Neural cell (in vitro differentiated cells): ENCODE data around the gene TXNDC2. TPM values are rescaled to one million over a fixed set of nuclear protein-coding genes. Genes with fewer than 3 reads are reported as not detected.

Source experiments
- H2AFZ ChIP-seq: fragments of 200-600, 300-800 bp; sonication (generic), shearing (Covaris generic); 2 replicates; pipeline ENCODE4 v1.6.0; 2014; ENCODE audit warnings: low read depth, mild to moderate bottlenecking, antibody characterized with exemption, low read length, moderate library complexity
- H3F3A ChIP-seq: fragments of 200-600 bp; shearing (Covaris generic); 2 replicates; pipeline ENCODE4 v1.6.1; 2016; ENCODE audit warnings: mild to moderate bottlenecking, moderate library complexity, mixed read lengths, antibody characterized with exemption, low read length; ENCODE audit not compliant: insufficient read depth, poor library complexity, severe bottlenecking
- H3K27ac ChIP-seq: fragments of 200-600, 300-800 bp; sonication (generic), shearing (Covaris generic); 2 replicates; pipeline ENCODE4 v1.5.1; 2014; ENCODE audit warnings: mild to moderate bottlenecking, low read length, moderate library complexity
- H3K27me3 ChIP-seq: fragments of 300-800, 200-600 bp; sonication (generic), shearing (Covaris generic); 2 replicates; pipeline ENCODE4 v1.6.0; 2014; ENCODE audit warnings: mild to moderate bottlenecking, low read depth, low read length, moderate library complexity; ENCODE audit not compliant: insufficient read depth
- H3K36me3 ChIP-seq: fragments of 300-800, 200-600 bp; sonication (generic), shearing (Covaris generic); 2 replicates; pipeline ENCODE4 v1.5.1; 2014; ENCODE audit warnings: mild to moderate bottlenecking, antibody characterized with exemption, low read length, moderate library complexity; ENCODE audit not compliant: insufficient read depth
- H3K4me2 ChIP-seq: fragments of 300-800, 200-600 bp; sonication (generic), shearing (Covaris generic); 2 replicates; pipeline ENCODE4 v1.6.0; 2014; ENCODE audit warnings: mild to moderate bottlenecking, low read length
- H3K4me3 ChIP-seq: fragments of 300-800, 200-600 bp; sonication (generic), shearing (Covaris generic); 2 replicates; pipeline ENCODE4 v1.5.1; 2014; ENCODE audit warnings: mild to moderate bottlenecking, low read length, moderate library complexity
- H3K79me2 ChIP-seq: fragments of 200-600 bp; shearing (Covaris generic); replicated peaks from 2 replicates; pipeline ENCODE4 v1.6.0; 2014; ENCODE audit warnings: mild to moderate bottlenecking, low read length, moderate library complexity; ENCODE audit not compliant: insufficient read depth
- H3K9ac ChIP-seq: fragments of 300-800, 200-600 bp; sonication (generic), shearing (Covaris generic); 2 replicates; pipeline ENCODE4 v1.6.1; 2016; ENCODE audit warnings: mild to moderate bottlenecking, low read length, mixed read lengths
- H3K9me2 ChIP-seq: fragments of 200-600 bp; shearing (Covaris generic); 2 replicates; pipeline ENCODE4 v1.6.1; 2016; ENCODE audit warnings: mild to moderate bottlenecking, low read length, mixed read lengths; ENCODE audit not compliant: insufficient read depth
- H3K9me3 ChIP-seq: fragments of 200-600, 300-800 bp; sonication (generic), shearing (Covaris generic); 2 replicates; pipeline ENCODE4 v1.6.1; 2016; ENCODE audit warnings: mild to moderate bottlenecking, mixed run types, low read length, moderate library complexity, mixed read lengths
- H4K20me1 ChIP-seq: fragments of 200-600 bp; shearing (Covaris generic); 2 replicates; pipeline ENCODE4 v1.6.1; 2016; ENCODE audit warnings: mild to moderate bottlenecking, mixed run types; ENCODE audit not compliant: insufficient read depth
- EP300 ChIP-seq: fragments of 450-650 bp; conservative IDR thresholded peaks from 2 replicates; pipeline ENCODE4 v1.6.1; 2014; ENCODE audit warnings: antibody characterized with exemption, mild to moderate bottlenecking, moderate library complexity; ENCODE audit not compliant: poor library complexity, severe bottlenecking
- EZH2 ChIP-seq: fragments of 200-600, 300-800 bp; shearing (Covaris generic), sonication (generic); IDR thresholded peaks from 2 replicates; pipeline ENCODE4 v1.6.1; 2014; ENCODE audit warnings: antibody characterized with exemption, low read length, borderline replicate concordance, mild to moderate bottlenecking; ENCODE audit not compliant: insufficient read depth, poor library complexity, severe bottlenecking
- MXI1 ChIP-seq: fragments of 450-650 bp; conservative IDR thresholded peaks from 2 replicates; pipeline ENCODE4 v1.6.1; 2014; ENCODE audit warnings: antibody characterized with exemption, mild to moderate bottlenecking; ENCODE audit not compliant: poor library complexity, severe bottlenecking
- POLR2AphosphoS5 ChIP-seq: IDR thresholded peaks from 2 replicates; pipeline ENCODE4 v1.6.1; 2012
- RAD21 ChIP-seq: fragments of 450-650 bp; conservative IDR thresholded peaks from 2 replicates; pipeline ENCODE4 v1.6.1; 2014; ENCODE audit warnings: antibody characterized with exemption, mild to moderate bottlenecking, moderate library complexity
- SMC3 ChIP-seq: fragments of 450-650 bp; conservative IDR thresholded peaks from 2 replicates; pipeline ENCODE4 v1.6.1; 2014; ENCODE audit warnings: antibody characterized with exemption, mild to moderate bottlenecking, moderate library complexity; ENCODE audit not compliant: poor library complexity
- TAF1 ChIP-seq: IDR thresholded peaks from 2 replicates; pipeline ENCODE4 v1.6.1; 2012; ENCODE audit warnings: low read depth
- polyA plus RNA-seq: library from polyadenylated mRNA; depleted of rRNA; stranded (reverse); fragments of >200 nt; gene quantifications from 2 replicates; pipeline ENCODE4 v1.2.3, GENCODE V29; 2014
- TF ChIP-seq, protein P1 (sequence below): fragments of 450-650 bp; IDR thresholded peaks from 2 replicates; pipeline ENCODE4 v1.5.1; 2014; ENCODE audit warnings: antibody characterized with exemption, mild to moderate bottlenecking, moderate library complexity; ENCODE audit not compliant: poor library complexity, severe bottlenecking
- TF ChIP-seq, protein P2 (sequence below): IDR thresholded peaks from 2 replicates; pipeline ENCODE4 v1.6.1; 2012; ENCODE audit warnings: borderline replicate concordance

Gene TXNDC2
- polyA plus RNA-seq, 1 donor from 2014 or later = 0.41 TPM

DNA sequence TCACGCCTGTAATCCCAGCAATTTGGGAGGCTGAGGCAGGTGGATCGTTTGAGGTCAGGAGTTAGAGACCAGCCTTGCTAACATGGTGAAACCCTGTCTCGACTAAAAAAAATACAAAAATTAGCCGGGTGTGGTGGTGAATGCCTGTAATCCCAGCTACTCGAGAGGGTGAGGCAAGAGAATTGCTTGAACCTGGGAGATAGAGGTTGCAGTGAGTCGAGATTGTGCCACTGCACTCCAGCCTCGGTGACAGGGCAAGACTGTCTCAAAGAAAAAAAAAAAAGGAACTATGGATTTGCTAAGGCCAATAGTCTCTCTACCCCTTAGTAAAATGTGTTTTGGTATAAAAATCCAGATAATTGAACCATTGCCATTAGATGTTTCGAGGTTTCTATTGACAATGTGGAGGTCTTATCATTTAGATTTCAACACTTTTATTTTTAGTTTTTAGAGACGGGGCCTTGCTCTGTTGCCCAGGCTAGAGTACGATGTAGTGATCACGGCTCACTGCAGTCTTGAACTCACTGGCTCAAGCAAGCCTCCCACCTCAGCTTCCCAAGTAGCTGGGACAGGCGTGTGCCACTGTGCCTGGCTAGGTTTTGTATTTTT, 1.1 kb upstream of the TXNDC2 start:
- Histone ChIP-seq H3F3A (no peaks in the 10 kb centered on the region), H3K4me3 (no peak overlapping the region), H3K36me3 (no peaks in the 10 kb centered on the region), H3K27ac (no peak overlapping the region), H3K79me2 (no peaks in the 10 kb centered on the region), H3K9me3 (no peaks in the 10 kb centered on the region), H2AFZ (no peak overlapping the region), H4K20me1 (no peaks in the 10 kb centered on the region), H3K4me2 (no peak overlapping the region), H3K9ac (no peak overlapping the region), H3K27me3 (no peaks in the 10 kb centered on the region), H3K9me2 (no peaks in the 10 kb centered on the region)
- TF ChIP-seq MXI1 (no peak), RAD21 (no peak), EP300 (no peak), EZH2 (no peak), TAF1 (no peak), SMC3 (no peak), POLR2AphosphoS5 (no peak)
- TF ChIP-seq, protein P1, sequence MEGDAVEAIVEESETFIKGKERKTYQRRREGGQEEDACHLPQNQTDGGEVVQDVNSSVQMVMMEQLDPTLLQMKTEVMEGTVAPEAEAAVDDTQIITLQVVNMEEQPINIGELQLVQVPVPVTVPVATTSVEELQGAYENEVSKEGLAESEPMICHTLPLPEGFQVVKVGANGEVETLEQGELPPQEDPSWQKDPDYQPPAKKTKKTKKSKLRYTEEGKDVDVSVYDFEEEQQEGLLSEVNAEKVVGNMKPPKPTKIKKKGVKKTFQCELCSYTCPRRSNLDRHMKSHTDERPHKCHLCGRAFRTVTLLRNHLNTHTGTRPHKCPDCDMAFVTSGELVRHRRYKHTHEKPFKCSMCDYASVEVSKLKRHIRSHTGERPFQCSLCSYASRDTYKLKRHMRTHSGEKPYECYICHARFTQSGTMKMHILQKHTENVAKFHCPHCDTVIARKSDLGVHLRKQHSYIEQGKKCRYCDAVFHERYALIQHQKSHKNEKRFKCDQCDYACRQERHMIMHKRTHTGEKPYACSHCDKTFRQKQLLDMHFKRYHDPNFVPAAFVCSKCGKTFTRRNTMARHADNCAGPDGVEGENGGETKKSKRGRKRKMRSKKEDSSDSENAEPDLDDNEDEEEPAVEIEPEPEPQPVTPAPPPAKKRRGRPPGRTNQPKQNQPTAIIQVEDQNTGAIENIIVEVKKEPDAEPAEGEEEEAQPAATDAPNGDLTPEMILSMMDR = no peak
- TF ChIP-seq, protein P2, sequence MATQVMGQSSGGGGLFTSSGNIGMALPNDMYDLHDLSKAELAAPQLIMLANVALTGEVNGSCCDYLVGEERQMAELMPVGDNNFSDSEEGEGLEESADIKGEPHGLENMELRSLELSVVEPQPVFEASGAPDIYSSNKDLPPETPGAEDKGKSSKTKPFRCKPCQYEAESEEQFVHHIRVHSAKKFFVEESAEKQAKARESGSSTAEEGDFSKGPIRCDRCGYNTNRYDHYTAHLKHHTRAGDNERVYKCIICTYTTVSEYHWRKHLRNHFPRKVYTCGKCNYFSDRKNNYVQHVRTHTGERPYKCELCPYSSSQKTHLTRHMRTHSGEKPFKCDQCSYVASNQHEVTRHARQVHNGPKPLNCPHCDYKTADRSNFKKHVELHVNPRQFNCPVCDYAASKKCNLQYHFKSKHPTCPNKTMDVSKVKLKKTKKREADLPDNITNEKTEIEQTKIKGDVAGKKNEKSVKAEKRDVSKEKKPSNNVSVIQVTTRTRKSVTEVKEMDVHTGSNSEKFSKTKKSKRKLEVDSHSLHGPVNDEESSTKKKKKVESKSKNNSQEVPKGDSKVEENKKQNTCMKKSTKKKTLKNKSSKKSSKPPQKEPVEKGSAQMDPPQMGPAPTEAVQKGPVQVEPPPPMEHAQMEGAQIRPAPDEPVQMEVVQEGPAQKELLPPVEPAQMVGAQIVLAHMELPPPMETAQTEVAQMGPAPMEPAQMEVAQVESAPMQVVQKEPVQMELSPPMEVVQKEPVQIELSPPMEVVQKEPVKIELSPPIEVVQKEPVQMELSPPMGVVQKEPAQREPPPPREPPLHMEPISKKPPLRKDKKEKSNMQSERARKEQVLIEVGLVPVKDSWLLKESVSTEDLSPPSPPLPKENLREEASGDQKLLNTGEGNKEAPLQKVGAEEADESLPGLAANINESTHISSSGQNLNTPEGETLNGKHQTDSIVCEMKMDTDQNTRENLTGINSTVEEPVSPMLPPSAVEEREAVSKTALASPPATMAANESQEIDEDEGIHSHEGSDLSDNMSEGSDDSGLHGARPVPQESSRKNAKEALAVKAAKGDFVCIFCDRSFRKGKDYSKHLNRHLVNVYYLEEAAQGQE = no peak

DNA sequence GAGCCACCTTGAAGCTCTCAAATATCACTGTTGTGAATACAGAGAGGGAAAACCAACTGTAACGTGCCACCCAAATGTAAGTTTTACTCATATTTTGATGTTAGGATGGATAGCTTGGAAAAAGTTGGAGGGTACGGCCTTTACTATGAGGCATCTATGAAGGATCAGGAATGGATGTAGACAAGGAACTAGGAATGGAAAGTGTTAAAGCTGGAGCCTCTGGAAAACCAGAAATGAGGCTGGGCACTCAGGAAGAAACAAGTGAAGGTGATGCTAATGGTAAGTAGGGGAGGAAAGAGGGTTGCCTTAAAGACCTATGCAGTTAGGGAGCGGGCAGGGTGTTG, 204 bp downstream of the TXNDC2 start:
- no peak overlapping the region for H3K4me2 ChIP-seq
- TF ChIP-seq EP300 (no peak), SMC3 (no peak), RAD21 (no peak), MXI1 (no peak)
- TF ChIP-seq, protein P1 = no peak
- TF ChIP-seq, protein P2 = no peak
- H3K36me3 ChIP-seq = no peaks in the 10 kb centered on the region
- H3K79me2 ChIP-seq = no peaks in the 10 kb centered on the region
- no peaks in the 10 kb centered on the region for H4K20me1 ChIP-seq
- H2AFZ ChIP-seq = no peak overlapping the region
- H3K4me3 ChIP-seq = no peak overlapping the region
- H3K9ac ChIP-seq = no peak overlapping the region
- H3F3A ChIP-seq = no peaks in the 10 kb centered on the region
- no peaks in the 10 kb centered on the region for H3K9me2 ChIP-seq
- no peaks in the 10 kb centered on the region for H3K27me3 ChIP-seq
- no peak overlapping the region for H3K27ac ChIP-seq
- no peaks in the 10 kb centered on the region for H3K9me3 ChIP-seq
